ENCODE results near the gene RETN. TPM values are rescaled to one million over a fixed set of nuclear protein-coding genes. Genes with fewer than 3 reads are reported as not detected.

The RETN gene
- polyA plus RNA-seq, 2 of the 4 experiments (the other 2 are of a cell fraction), result not detected

- TF ChIP-seq KDM5A (IDR thresholded peaks at IDR 0.05) (no peak), POLR2A (IDR thresholded peaks at IDR 0.05; ENCODE audit: low read length) (no peak)
Measured at GRCh38 chr19:7620442-7621412, 48.1 kb upstream of the RETN start (continued).

DNA sequence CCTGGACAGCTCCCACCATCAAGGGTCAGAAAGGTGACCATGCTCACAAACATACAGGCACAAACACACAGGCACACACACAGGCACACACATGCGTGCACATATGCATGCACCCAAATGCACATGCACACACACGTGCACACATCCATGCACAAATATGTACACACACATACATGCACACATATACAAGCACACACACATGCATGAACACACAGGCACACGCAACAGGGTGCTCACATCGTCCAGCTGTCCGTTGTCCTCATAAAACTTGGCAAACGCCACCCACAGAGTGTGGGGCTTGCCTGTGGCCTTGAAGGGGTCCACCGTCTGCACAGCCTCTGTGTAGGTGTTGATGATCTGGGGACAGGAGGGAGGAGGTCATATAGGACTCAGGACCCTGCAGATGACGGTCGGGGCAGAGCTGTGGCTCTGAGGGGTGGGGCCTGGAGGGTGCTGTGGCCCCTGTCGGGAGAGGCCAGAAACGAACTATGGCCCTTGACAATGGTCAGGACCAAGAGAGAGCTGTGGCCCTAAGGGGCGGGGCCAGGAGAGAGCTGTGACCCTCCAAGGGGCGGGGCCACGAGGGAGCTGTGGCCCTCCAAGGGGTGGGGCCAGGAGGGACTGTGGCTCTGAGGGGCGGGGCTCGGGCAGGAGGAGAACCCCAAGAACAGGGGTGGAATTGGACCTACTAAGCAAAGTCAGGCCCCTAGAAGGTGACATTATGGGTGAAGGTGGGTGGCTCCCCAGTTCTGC lies 45.7 kb upstream of the RETN start:
- ATAC-seq, result peak in 1 of 2 experiments; percentile 53; a peak in 3 of 6 replicates
- FAIRE-seq, result no peak
- H3K4me2 ChIP-seq, result no peak overlapping the region
- H3K27ac ChIP-seq, result no peak overlapping the region
- CTCF ChIA-PET, result interaction anchor here (0.6 to 1.7 kb wide), 2 partner anchors 58 to 425 kb away, joined by 4 to 6 read pairs; partner anchors contain the start of gene TRAPPC5
- TF ChIP-seq RFX5 (IDR thresholded peaks at IDR 0.05) (no peak), CTCF (IDR thresholded peaks at IDR 0.05) (no peak), HDAC2 (IDR thresholded peaks at IDR 0.05) (no peak), GATA3 (IDR thresholded peaks at IDR 0.05; ENCODE audit: borderline replicate concordance) (no peak), PHF8 (IDR thresholded peaks at IDR 0.05; ENCODE audit: borderline replicate concordance, low read depth) (no peak), ZC3H11A (IDR thresholded peaks at IDR 0.05) (no peak)
- H3K9me3 ChIP-seq, result no peaks in the 10 kb centered on the region
- no peak for DNase-seq (ENCODE audit: low read depth in 1 of 2, low spot score in 1 of 2)
- no peak overlapping the region for H3K4me3 ChIP-seq
- H3K4me1 ChIP-seq, result peaks cover 2% of the 10 kb centered on the region; the same call in 1 of the 3 replicates
- 96% methylated on average over 9 of the region's 16 CpGs for WGBS (ENCODE audit: missing lambda C conversion rate)
- POLR2A ChIA-PET, result interaction anchor here (1.1 kb wide), 1 partner anchor 55 kb away, joined by 7 read pairs; no protein-coding TSS in a partner anchor

DNA sequence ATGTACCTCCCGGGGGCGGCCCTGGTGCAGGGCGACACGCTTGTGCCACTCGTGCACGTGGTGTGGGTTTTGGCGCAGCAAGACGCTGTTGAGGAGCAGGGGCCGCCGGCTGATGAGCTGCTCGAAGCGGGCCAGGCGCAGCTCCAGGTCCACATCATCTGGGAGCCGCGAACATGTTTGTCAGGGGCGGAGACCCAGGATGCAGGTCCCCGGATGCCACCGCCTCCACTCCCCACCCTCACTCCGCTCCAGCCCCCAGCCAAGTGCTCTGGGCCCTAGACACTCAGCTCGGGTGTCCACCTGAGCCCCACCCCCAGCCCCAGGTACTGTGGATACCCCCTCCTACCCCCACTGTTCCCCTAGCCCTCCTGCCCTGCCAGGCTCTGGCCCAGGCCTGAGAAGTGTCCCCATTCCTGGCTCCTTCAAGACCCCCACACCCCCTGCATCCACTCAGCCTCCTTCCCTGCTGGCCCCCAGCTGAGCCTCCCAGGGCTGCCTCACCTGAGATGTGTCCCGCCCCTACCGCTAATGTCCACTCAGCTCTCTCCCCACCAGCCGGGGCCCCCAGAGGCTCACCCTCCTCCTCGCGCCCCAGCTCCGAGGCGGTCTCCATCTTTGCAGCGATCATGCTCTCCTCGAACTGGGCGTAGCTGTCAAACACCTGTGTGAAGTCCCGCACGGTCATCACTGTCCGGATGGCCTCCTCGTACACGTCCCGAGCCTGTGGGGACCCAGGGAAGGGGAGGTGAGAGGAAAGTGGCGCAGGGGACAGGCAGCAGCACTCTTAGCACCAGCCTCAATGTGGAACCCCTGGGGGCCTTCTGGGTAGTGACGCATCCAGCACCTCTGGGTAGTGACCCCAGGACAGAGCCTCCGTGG lies 44.9 kb upstream of the RETN start:
- 94% methylated on average over 24 of the region's 39 CpGs for WGBS (ENCODE audit: missing lambda C conversion rate)
- Histone ChIP-seq H3K27ac (no peak overlapping the region), H3K4me3 (no peak overlapping the region), H3K9me3 (no peaks in the 10 kb centered on the region), H3K4me1 (peaks cover 7% of the 10 kb centered on the region; the same call in 1 of the 3 replicates), H3K4me2 (no peak overlapping the region)
- ChIA-PET CTCF (interaction anchor here (1.7 kb wide), 1 partner anchor 57 kb away, joined by 6 read pairs; the partner anchor contains the start of gene TRAPPC5), POLR2A (interaction anchor here (0.6 to 1.1 kb wide), 2 partner anchors 10 to 50 kb away, joined by 4 to 6 read pairs; partner anchors contain the start of gene PCP2)
- DNase-seq (ENCODE audit: low read depth in 1 of 2, low spot score in 1 of 2) (no peak), ATAC-seq (no peak; a peak in 1 of 6 replicates), FAIRE-seq (no peak)
- TF ChIP-seq TFCP2L1 (CRISPR knock-in tag; IDR thresholded peaks at IDR 0.05) (no peak), CBX2 (IDR thresholded peaks at IDR 0.05; ENCODE audit: borderline replicate concordance, low read depth) (no peak), EHF (CRISPR knock-in tag; IDR thresholded peaks at IDR 0.05) (no peak), RAD21 (conservative IDR thresholded peaks at IDR 0.05 in 1 of 2, IDR thresholded peaks at IDR 0.05 in 1 of 2) (no peak), HOXB13 (CRISPR knock-in tag; IDR thresholded peaks at IDR 0.05; ENCODE audit: low read depth) (no peak), MYC (IDR thresholded peaks at IDR 0.05; ENCODE audit: borderline replicate concordance, low read length) (no peak), HMGXB4 (CRISPR knock-in tag; IDR thresholded peaks at IDR 0.05; ENCODE audit: borderline replicate concordance) (no peak), PBX3 (IDR thresholded peaks at IDR 0.05) (no peak), NFE2L2 (conservative IDR thresholded peaks at IDR 0.05; ENCODE audit: low read length) (no peak), SREBF2 (IDR thresholded peaks at IDR 0.05) (no peak), NPAS2 (CRISPR knock-in tag; IDR thresholded peaks at IDR 0.05; ENCODE audit: borderline replicate concordance) (no peak)
